Measurements from ENCODE around the gene LDB2.

Gene LDB2

DNA sequence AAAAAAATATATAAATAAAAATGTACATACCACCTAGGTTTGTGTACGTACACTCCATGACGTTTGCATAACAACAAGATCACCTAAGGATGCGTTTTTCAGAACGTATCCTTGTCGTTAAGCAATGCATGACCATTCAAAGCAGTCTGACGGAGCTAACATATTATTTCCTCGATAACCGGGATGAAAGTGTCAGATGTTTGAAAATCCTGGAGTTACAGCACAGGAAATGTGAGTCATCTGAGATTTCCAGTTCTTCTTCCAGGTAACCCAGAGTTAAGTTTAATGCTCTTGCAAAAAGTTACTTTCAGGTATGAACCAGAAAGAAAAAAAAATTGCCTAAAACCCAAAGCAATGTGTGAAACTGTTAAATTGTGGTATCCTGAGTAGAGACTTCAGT lies 107.9 kb downstream of the LDB2 start:
- TF ChIP-seq, protein P1, sequence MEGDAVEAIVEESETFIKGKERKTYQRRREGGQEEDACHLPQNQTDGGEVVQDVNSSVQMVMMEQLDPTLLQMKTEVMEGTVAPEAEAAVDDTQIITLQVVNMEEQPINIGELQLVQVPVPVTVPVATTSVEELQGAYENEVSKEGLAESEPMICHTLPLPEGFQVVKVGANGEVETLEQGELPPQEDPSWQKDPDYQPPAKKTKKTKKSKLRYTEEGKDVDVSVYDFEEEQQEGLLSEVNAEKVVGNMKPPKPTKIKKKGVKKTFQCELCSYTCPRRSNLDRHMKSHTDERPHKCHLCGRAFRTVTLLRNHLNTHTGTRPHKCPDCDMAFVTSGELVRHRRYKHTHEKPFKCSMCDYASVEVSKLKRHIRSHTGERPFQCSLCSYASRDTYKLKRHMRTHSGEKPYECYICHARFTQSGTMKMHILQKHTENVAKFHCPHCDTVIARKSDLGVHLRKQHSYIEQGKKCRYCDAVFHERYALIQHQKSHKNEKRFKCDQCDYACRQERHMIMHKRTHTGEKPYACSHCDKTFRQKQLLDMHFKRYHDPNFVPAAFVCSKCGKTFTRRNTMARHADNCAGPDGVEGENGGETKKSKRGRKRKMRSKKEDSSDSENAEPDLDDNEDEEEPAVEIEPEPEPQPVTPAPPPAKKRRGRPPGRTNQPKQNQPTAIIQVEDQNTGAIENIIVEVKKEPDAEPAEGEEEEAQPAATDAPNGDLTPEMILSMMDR (conservative IDR thresholded peaks at IDR 0.05; ENCODE audit: low read length), result no peak
- TF ChIP-seq EZH2phosphoT487 (IDR thresholded peaks at IDR 0.05; ENCODE audit: borderline replicate concordance), result no peak
- no peak overlapping the region for H3K4me2 ChIP-seq (ENCODE audit: low read depth, low read length, poor library complexity, severe bottlenecking)

DNA sequence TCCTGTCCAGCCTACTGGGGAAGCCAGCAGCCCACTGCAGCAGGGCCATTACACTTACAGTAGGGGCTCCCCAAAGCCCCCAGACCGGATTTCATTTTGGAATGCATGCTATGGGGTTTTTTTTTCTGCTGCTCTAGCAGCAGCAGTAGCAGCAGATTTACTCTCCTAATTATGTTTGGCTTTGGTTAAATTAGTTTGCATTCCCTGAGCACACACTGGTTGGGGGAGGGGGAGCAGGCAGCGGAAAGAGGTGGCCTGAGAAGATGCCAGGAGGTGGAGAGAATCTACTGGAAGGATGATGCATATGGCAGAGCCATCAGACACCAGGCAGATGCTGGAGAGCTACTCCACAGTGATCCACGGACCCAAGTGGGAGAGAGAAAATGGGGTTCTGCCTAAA lies 109.6 kb downstream of the LDB2 start:
- Histone ChIP-seq H3K4me1 (ENCODE audit: insufficient read depth, low read length, poor library complexity, severe bottlenecking) (no peaks in the 10 kb centered on the region), H3K4me3 (ENCODE audit: low read length, poor library complexity, severe bottlenecking) (no peak overlapping the region), H2AFZ (ENCODE audit: low read length) (no peak overlapping the region), H3K36me3 (ENCODE audit: insufficient read depth, low read length) (no peaks in the 10 kb centered on the region), H3K9me2 (replicated peaks; ENCODE audit: low read depth, low read length) (no peaks in the 10 kb centered on the region), H3K27me3 (ENCODE audit: insufficient read depth, low read length, poor library complexity, severe bottlenecking) (no peaks in the 10 kb centered on the region), H3K9me3 (ENCODE audit: insufficient read depth, low read depth, low read length) (no peaks in the 10 kb centered on the region), H3K79me2 (ENCODE audit: insufficient read depth, low read length) (no peaks in the 10 kb centered on the region), H3F3A (ENCODE audit: low read depth) (no peaks in the 10 kb centered on the region), H3K4me2 (ENCODE audit: low read depth, low read length, poor library complexity, severe bottlenecking) (no peak overlapping the region), H3K9ac (ENCODE audit: low read depth, low read length, poor library complexity, severe bottlenecking) (no peak overlapping the region), H4K20me1 (ENCODE audit: insufficient read depth, low read length, poor library complexity, severe bottlenecking) (no peaks in the 10 kb centered on the region)
- no peak for TF ChIP-seq EZH2phosphoT487 (IDR thresholded peaks at IDR 0.05; ENCODE audit: borderline replicate concordance)
- TF ChIP-seq, protein P1 (conservative IDR thresholded peaks at IDR 0.05; ENCODE audit: low read length), result no peak

More for the DNA sequence above, 107.9 kb downstream of the LDB2 start:
- Histone ChIP-seq H2AFZ (ENCODE audit: low read length) (no peak overlapping the region), H3K9me2 (replicated peaks; ENCODE audit: low read depth, low read length) (no peaks in the 10 kb centered on the region), H3K79me2 (ENCODE audit: insufficient read depth, low read length) (no peaks in the 10 kb centered on the region), H3K9ac (ENCODE audit: low read depth, low read length, poor library complexity, severe bottlenecking) (no peak overlapping the region), H3K4me3 (ENCODE audit: low read length, poor library complexity, severe bottlenecking) (no peak overlapping the region), H3F3A (ENCODE audit: low read depth) (no peaks in the 10 kb centered on the region), H3K4me1 (ENCODE audit: insufficient read depth, low read length, poor library complexity, severe bottlenecking) (no peaks in the 10 kb centered on the region), H3K36me3 (ENCODE audit: insufficient read depth, low read length) (no peaks in the 10 kb centered on the region), H3K9me3 (ENCODE audit: insufficient read depth, low read depth, low read length) (no peaks in the 10 kb centered on the region), H4K20me1 (ENCODE audit: insufficient read depth, low read length, poor library complexity, severe bottlenecking) (no peaks in the 10 kb centered on the region), H3K27me3 (ENCODE audit: insufficient read depth, low read length, poor library complexity, severe bottlenecking) (no peaks in the 10 kb centered on the region)

DNA sequence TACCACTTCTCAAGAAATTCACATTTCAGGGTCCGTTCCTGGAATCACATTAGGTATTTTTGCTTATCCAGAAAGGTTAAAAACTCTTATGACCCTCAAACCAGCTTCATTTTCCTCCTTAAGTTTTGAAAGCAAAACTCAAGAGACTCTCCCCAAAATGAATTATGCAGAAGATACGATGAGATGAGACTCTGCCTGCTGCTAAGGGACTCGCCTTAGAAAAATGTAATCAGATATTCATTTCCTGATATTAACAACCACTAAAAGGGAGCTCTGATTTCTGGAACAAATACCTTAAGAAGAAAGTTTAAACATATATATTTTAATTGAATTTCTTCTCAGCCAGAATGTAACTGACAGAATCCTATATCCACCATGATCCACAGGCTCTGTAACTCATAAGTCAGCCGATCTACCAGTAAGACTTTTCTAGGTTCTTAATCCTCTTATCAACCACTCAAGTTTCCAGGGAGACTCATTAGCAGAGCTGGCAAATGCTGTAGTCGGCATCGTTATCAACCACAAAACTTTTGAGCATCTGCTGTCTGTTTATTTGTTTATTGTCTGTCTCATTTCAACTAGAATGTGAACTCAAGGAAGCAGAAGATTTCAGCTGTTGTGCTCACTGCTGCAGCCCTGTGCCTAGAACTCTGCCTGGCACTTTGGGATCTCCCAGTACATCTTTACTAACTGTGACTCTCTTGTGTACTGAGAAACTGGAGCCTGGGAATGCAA lies 112.5 kb downstream of the LDB2 start:
- Histone ChIP-seq H2AFZ (ENCODE audit: low read length) (no peak overlapping the region), H3K9me2 (replicated peaks; ENCODE audit: low read depth, low read length) (no peaks in the 10 kb centered on the region), H3K9ac (ENCODE audit: low read depth, low read length, poor library complexity, severe bottlenecking) (no peak overlapping the region), H3K4me1 (ENCODE audit: insufficient read depth, low read length, poor library complexity, severe bottlenecking) (no peaks in the 10 kb centered on the region), H3F3A (ENCODE audit: low read depth) (no peaks in the 10 kb centered on the region), H3K9me3 (ENCODE audit: insufficient read depth, low read depth, low read length) (no peaks in the 10 kb centered on the region), H3K79me2 (ENCODE audit: insufficient read depth, low read length) (no peaks in the 10 kb centered on the region), H4K20me1 (ENCODE audit: insufficient read depth, low read length, poor library complexity, severe bottlenecking) (no peaks in the 10 kb centered on the region), H3K4me2 (ENCODE audit: low read depth, low read length, poor library complexity, severe bottlenecking) (no peak overlapping the region), H3K27me3 (ENCODE audit: insufficient read depth, low read length, poor library complexity, severe bottlenecking) (no peaks in the 10 kb centered on the region), H3K36me3 (ENCODE audit: insufficient read depth, low read length) (no peaks in the 10 kb centered on the region), H3K4me3 (ENCODE audit: low read length, poor library complexity, severe bottlenecking) (no peak overlapping the region)
- TF ChIP-seq, protein P1 (conservative IDR thresholded peaks at IDR 0.05; ENCODE audit: low read length), result no peak
- no peak for TF ChIP-seq EZH2phosphoT487 (IDR thresholded peaks at IDR 0.05; ENCODE audit: borderline replicate concordance)

Data from Loucy (cell line).